ENCODE data around the gene NKX1-1.
"Not testable (repeated sequence)": the region's sequence is repeated elsewhere in the genome, so short reads cannot be mapped to it uniquely, and the experiment has no call there.

Gene NKX1-1

DNA sequence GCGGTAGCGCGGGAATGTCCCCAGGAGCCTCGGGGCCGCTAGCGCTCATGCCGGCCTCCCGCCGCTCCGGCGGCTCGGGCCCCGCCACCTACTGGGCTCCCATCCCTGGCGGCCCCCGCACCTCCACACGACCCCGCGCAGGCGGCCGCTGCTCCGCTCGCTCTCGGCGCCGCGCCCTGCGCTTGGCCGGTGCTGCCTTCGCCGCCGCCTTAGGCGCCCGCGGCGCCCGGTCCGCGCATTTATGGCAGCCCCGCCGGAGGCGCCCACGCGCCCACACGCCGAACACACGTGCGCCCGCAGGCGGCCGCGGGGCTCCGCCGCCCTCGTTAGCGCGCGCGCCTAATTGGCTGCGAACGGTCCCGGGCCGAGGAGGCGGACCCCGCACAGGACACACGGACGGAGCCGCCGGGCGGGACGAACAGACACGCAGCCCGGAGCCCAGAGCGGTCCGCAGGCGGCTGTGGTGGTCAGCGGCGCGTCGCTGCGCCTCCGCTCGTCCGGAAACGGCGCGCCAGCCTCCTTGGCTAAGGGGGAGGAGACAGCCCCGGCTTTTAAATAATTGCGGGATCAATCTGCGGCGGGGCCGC is at the start of gene NKX1-1:
NKX1-1 (minus strand) TSS at position 49 of the 587 bp plus-strand sequence; CDS start at position 49, 0 bp downstream.
- DNase-seq (ENCODE audit: low read depth in 4 of 4, low spot score in 1 of 4) = no peak

DNA sequence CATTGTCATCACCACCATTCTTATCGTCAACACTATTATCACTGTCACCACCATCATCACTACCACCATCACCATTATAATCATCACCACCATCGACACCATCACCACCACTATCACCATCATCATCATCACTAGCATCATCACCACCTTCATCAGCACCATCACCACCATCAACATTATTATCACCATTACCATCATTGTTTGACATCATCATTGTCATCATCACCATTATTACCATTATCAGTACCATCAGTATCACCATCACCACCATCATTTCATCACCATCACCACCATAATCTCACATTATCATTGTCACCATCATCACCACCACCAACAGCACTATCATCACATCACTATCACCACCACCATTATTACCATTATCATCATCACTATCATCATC is 47.5 kb upstream of the NKX1-1 start:
- no peak for DNase-seq (ENCODE audit: low read depth in 4 of 4, low spot score in 1 of 4)

DNA sequence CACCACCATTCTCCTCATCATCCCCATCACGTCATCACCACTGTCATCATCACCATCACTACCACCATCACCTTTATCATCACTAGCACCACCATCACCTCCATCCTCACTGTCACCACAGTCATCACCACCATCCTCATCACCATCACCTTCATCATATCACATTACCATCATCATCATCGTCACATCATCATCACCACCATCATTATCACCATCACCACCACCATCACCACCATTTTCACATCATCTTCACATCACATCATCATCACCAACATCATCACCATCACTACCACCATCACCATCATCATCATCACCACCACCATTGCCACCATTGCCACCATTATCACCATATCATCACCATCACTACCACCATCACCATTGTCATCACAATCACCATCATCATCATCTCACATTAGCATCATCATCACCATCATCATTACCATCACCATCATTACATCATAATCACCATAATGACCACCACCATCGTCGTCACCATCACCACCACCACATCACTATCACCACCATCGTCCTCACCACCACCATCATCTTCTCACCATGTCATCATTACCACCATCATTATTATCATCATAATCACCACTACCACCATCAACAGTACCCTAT is 46.3 kb upstream of the NKX1-1 start:
- DNase-seq (ENCODE audit: low read depth in 4 of 4, low spot score in 1 of 4) = no peak

DNA sequence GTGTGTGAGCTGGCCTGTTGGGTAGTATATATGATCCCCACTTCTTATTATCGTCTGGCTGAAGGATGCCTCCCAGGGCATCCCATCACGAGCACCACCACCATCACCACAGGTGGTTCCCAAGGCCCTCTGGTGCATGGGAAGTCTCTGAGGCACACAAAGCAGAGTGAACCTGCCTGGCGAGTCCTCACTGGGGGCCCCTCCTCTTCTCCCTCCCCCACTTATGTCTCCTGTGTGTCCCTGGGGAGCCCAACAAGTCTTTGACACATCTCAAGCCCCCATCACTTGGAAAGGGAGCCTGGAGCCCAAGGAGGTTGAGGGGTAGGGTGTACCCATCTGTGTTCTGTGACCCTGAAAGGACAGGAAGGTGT is 45.5 kb upstream of the NKX1-1 start:
- DNase-seq (ENCODE audit: low read depth in 4 of 4, low spot score in 1 of 4) = no peak

DNA sequence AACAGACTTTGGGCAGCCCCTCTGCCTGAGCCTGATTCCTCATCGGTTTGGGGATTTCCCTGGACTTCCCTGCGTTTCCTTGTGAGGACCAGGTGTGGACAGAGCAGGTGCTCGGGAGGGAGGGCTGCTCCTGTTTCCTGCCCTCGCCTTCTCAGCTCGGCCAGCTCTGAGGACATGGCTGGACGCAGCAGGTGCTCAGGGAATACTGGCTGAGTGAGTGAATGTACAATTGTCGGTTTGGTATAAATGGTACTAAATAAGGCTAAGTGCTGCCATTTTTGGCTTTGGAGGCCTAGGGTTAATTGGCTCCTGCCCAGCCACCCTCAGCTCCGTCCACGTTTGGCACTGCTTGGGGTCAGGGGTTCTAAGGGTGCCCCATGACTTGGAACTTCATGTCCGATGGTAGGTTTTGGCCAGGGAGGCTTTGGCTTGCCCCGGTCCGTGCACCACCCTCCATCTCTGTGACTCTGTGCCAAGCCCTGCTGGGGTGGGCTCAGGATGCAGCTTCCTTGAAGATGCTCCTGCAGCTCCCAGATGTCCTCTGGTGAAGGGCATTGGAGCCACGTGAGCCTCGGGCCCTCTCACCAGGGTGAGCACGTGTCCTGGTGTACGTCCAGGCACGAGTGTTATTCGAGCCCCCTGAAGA is 45.0 kb upstream of the NKX1-1 start:
- DNase-seq (ENCODE audit: low read depth in 4 of 4, low spot score in 1 of 4) = no peak

DNA sequence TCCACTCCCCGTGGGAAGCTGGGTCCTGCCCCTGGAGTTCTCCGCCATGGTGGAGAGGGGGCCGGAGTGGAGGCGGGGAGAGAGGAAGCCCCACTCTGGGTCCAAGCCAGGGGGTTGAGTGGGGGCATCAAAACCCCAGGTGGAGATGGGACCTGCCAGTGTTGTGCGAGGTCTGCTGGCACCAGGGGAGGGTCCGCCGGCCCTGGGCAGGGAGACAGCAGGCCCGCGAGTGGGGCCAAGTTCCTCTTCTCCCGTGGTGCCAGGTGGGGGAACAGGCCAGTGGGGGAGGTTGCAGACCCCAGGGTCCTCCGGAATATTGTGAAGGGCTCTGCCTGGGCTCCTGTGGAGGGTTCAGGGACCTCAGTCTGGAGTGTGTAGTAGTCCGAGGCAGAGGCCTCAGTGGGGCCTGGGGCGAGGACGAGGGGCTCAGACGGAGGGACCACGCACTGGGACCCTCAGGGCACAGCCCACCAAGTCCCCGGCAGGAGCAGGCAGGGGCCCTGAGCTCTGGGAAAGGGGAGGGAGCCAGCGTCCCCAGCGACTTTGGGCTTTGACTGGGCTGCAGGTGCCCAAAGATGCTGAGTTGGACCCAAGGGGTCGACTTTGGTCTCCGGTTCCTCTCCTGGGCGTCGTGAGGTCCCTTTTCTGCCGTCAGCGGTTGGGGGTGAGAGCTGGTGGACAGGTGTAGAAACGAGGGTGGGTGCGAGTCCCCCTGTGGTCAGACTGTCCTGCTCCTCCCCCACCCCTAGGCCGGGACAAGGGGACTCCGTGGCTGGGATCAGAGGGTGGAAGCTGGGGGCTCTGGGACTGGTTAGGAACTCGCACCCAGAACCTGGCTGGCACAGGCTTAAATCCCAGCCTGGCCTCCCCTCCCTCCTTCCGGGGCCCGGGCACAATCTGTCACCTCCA is 43.8 kb upstream of the NKX1-1 start:
- no peak for DNase-seq (ENCODE audit: low read depth in 4 of 4, low spot score in 1 of 4)

DNA sequence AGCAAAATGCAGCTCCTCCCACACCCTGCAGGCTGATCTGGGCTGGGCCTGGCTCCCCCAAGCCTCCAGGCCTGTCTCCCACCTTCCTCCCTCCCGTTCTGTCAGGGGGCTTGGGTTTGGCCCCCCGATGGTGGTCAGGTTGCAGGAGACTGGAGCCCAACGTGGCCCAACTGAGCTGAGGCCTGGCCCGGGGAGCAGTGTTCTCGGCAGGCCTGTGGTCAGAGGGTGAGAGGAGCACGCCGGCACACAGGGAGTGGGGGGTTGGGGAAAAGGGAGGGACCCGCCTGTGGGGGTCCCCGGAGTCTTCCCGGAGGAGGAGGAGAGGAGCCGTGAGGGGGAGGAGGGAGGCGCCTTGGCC is 43.2 kb upstream of the NKX1-1 start:
- DNase-seq (ENCODE audit: low read depth in 4 of 4, low spot score in 1 of 4) = no peak

DNA sequence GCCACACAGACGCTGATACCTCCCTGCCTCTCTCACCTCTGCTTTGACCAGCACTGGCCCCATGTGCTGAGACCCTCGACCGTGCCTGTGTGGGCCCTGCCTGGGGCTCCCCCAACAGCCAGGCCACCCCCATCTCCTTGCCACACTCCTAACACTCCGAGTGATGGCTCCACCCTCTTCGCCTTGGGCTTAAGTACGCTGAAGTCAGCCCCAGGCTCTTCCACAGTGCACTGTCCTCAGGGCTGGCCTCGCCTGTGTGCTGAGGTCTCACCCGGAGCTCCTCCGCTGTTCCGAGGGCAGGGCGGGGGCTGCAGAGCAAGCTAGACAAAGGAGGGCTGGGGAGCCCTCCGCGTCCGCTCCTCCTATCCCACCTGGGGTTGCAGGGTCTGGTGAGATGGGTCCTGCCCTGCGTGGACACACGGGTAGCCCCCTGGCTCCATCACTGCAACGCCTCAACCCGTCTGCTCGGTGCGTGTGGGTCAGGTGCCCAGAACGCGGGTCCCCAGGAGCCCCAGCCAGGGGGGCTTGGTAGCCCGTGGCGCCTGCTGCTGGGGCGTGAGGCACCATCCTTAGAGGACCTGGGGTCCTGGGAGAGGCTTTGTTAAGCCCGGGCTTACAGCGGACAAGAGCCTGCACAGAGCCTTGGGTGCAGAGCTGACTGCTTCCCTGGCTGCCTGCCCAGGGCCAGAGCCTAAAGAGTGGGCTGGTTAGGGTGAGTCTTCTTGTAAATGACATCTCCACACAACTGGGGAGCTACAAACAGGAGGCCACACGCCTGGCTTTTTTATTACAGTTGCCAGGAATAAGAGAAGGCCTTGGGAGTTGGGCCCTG is 42.6 kb upstream of the NKX1-1 start:
- DNase-seq (ENCODE audit: low read depth in 4 of 4, low spot score in 1 of 4) = no peak

DNA sequence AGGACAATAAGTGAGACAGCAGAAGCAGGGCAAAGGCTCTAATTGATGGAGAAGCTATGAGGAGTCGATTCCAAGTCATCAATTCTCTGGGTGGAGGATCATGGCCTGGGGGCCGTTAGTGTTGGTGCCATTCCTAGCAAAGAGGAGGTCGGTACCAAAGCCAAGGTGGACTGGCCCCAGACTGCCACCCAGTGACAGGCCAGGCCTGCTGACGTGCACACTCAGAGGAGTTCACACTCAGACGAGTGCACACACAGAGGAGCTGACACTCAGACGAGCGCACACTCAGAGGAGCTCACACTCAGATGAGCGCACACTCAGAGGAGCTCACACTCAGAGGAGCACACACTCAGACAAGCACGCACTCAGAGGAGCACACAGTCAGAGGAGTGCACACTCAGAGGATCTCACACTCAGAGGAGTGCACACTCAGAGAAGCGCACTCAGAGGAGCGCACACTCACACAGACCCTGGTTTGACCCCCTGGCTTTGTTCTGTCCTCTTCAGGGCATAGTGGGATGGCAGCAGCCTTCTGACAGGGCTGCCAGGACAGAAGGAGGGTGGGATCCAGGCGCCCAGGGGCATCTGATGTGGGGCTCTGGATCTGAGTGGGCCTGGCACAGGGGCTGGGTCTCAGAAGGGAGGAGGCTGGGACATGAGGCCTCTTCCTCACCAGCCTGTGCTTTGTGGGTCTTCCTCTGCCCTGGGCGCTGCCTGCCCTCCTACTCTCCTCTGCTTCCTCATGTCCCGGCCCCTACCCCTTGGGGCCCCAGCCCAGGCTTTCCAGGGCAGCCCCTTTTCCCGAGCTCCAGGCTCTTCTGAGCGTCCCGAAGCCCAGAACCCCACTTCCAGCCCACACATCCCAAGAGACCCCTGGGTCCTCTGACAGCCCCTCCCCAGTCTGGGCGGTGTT is 41.7 kb upstream of the NKX1-1 start:
- DNase-seq (ENCODE audit: low read depth in 4 of 4, low spot score in 1 of 4) = no peak

DNA sequence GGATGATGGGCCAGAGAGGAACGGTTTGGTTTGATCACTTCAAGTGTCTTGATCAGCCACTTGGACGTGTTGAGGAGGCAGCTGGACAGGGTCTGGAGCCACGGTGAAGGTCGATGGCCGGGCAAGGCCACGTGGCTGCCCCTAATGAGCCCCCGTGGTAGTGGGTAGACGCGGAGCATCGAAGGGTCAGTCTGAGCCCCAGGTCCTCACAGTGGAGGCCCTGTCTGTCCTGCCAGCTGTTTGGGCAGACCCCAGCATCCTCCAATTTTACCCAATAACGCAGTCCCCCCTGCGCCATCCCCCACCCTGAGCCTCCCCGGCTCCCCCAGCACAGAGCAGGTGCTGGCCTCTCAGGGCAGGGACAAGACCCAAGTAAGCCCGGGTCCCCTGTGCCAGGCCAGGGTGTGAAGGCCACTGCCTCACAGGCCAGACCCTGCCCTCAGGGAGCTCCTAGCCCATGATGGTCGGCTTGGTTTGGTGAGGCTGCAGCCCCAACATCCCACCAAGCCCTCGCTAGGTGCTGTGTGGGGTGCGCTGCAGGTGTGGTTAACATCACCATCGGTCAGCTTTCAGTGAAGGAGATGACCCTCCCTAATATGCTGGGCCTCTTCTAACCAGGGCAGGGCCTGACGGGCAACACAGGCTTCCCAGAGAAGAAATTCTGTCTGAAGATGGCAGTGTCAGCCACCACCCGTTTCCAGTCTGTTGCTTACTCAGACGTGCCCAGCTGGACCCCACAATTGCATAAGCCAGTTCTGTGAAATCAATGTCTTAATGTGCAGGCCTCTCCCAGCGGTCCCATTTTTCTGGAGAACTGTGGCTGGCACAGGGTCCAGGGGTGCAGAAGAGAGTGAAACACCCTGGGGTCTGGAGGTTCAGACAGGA is 40.5 kb upstream of the NKX1-1 start:
- DNase-seq (ENCODE audit: low read depth in 4 of 4, low spot score in 1 of 4) = no peak

DNA sequence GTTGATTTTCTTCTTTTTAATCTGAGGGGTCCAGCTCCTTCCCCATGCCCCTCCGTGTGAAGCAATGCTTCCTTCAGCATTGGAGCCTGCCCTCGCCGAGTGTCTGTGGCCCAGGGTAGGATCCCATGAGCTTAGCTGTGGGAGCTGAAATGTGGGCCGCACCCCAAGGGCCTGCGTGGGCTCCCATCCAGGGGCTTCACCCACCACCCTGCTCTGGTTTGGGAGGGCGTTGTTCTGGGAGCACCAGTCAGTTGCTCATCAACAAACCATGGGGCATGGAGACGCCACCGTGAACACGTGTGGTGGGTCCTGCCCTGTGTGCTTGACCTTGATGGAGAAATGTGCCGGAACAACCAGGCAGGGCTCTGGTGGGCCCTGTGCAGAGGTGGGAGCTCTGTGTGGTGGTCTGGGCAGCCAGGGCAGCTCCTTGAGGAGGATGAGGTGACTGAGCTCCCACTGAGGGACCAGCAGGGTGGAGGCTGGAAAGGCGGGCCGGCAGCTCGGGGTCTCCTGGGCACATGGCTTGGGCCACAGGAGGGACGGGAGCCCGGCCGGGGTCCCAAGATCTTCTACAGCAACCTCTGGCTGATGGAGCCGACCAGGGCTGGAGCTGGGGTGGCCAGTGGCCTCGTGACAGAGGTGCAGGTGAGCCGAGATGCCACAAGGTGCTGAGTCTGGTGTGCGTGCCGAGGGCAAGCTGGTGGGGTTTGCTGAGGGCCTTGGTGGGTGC is 39.6 kb upstream of the NKX1-1 start:
- DNase-seq (ENCODE audit: low read depth in 4 of 4, low spot score in 1 of 4) = no peak

DNA sequence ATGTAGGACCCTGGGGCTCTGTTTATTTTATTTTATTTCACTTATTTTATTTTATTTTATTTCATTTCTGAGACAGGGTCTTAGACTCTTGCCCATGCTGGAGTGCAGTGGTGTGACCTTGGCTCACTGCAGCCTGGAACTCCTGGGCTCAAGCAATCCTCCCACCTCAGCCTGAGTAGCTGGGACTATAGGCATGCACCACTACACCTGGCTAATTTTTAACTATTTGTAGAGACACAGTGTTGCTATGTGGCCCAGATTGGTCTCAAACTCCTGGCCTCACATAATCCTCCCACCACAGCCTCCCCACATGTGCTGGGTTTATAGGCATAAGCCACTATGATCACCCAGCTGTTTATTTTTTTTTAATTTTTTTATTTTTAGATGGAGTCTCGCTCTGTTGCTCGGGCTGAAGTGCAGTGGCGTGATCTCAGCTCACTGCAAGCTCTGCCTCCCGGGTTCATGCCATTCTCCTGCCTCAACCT is 37.5 kb upstream of the NKX1-1 start:
- DNase-seq (ENCODE audit: low read depth in 4 of 4, low spot score in 1 of 4) = not testable (repeated sequence)

DNA sequence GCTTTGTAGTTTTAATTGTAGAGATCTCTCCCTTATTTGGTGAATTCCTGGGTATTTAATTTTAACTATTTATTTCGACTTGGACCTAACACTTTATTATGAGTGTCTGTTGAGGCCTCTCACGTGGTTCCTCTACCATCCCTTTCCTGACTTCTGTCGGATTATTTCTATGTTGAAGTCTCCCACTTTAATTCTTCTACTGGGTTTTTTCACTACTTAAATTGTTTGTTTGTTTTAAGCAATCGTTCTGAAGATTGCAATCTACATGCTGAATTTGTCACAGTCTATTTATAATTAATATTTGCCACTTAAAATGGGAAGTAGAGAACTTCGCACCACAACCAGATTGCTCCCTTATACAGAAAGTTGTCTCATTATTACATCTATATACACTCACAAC is 20.8 kb upstream of the NKX1-1 start:
- no peak for DNase-seq (ENCODE audit: low read depth in 4 of 4, low spot score in 1 of 4)

DNA sequence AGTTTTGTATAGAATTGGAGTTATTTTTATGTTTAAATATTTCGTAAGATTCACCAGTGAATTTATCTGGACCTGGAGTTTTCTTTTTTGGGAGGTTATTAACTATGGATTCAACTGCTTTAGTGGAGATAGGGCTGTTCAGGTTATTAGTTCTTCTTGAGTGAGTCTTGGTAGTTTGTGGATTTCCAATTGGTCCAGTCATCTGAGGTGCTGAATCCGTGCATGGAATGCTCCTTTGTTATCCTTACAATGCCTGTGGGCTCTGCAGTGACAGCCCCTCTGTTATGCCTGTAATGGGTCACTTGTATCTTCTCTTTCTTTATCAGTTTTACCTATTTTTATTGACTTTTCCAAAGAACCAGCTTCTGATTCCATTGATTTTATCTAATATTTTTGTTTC is 15.4 kb upstream of the NKX1-1 start:
- no peak for DNase-seq (ENCODE audit: low read depth in 4 of 4, low spot score in 1 of 4)

DNA sequence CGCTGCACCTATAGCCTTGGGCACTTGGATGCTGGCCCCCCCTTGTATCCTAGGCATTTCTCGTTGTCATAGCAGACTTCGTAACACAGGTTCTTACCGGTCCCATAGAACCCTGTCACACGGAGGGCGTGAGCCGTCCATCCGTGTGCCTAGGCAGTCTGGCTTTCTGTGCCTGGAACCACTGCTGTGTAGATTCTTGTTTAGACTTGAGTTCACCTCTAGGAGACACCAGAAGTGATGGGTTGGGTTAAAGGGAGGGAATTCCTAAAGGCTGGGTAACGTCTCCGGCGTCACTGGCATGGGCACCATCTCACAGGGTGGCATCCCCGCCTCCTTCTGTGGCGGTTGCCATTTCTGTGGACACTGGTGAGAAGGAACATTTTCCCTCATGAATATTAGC is 13.5 kb upstream of the NKX1-1 start:
- no peak for DNase-seq (ENCODE audit: low read depth in 4 of 4, low spot score in 1 of 4)

DNA sequence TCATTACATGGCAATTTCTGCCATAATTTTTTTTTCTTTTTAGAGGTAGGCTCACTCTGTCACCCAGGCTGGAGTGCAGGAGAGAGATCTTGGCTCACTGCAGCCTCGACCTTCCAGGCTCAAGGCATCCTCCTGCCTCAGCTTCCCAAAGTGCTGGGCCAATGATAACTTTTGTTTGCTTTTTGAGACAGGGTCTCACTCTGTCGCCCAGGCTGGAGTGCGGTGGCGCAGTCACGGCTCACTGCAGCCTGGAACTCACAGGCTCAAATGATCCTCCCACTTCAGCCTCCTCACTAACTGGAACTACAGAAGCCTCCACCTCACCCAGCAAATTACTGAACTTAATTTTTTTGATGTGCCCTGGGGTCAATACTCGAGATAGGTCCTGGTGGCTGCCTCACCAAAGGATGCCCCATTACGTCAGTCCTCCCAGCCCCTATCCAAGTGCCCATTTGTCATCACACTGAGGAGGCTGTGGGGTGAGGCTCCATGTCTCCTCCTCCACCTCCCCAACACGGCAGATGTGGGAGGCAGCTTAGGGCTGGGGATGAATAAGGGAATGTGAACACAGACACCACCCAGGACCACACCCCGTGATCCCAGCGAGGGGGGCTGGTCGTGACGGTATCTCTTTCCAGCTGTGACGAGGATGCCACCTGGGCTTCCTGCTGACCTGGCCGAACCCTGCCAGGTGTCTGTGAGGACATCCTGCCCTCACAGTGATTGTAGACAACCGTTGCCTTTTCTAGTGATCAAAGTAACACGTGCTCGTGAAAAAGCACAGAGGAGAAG is 12.4 kb upstream of the NKX1-1 start:
- no peak for DNase-seq (ENCODE audit: low read depth in 4 of 4, low spot score in 1 of 4)
